ENCODE results near the gene TRIM22.

Gene TRIM22

GRCh38 chr11:5738431-5738830 lies 48.8 kb downstream of the TRIM22 start:
- no peak for DNase-seq (ENCODE audit: low read depth in 2 of 2)

- no peak for DNase-seq (ENCODE audit: low read depth in 2 of 2)
These were observed 57.0 kb downstream of the TRIM22 start for GRCh38 chr11:5746614-5747013.

GRCh38 chr11:5749836-5750235 lies 60.2 kb downstream of the TRIM22 start:
- no peak for DNase-seq (ENCODE audit: low read depth in 2 of 2)

- no peak for DNase-seq (ENCODE audit: low read depth in 2 of 2)
These were observed 64.4 kb downstream of the TRIM22 start, which contains the start of gene OR52N4 for GRCh38 chr11:5753943-5754342. Gene OR52N4 (plus strand): TSS chr11:5754243. CDS start chr11:5754741, 498 bp downstream.
